ENCODE results near the gene SPINK14. TPM values are rescaled to one million over a fixed set of nuclear protein-coding genes. Genes with fewer than 3 reads are reported as not detected.

SPINK14 gene
- total RNA-seq, 2 experiments from 2014 or later, result not detected

GRCh38 chr5:148205044-148205806 lies 36.9 kb downstream of the SPINK14 start:
- H3K4me1 ChIP-seq (ENCODE audit: insufficient read depth, low read length, poor library complexity, severe bottlenecking), result no peaks in the 10 kb centered on the region
- H3K79me2 ChIP-seq (ENCODE audit: insufficient read depth, low read depth, low read length), result no peaks in the 10 kb centered on the region
- intact Hi-C loops (cut with micrococcal nuclease; ENCODE audit: unreplicated experiment), result no loop called here
- no peak overlapping the region for H2AFZ ChIP-seq (ENCODE audit: low read length)
- TF ChIP-seq CTCF (conservative IDR thresholded peaks at IDR 0.05; ENCODE audit: low read length) (no peak), EZH2phosphoT487 (IDR thresholded peaks at IDR 0.05; ENCODE audit: borderline replicate concordance, low read depth, low read length) (no peak)
- no peak overlapping the region for H3K27ac ChIP-seq (ENCODE audit: low read depth, low read length, poor library complexity, severe bottlenecking)
- no peaks in the 10 kb centered on the region for H3K9me3 ChIP-seq (ENCODE audit: low read length)
- no peaks in the 10 kb centered on the region for H3K36me3 ChIP-seq (ENCODE audit: insufficient read depth, low read length)
- H3K9me2 ChIP-seq (ENCODE audit: insufficient read depth, low read length), result no peaks in the 10 kb centered on the region
- no peak overlapping the region for H3K4me2 ChIP-seq (ENCODE audit: low read length)
- no peak for DNase-seq (ENCODE audit: low spot score)
- no peaks in the 10 kb centered on the region for H4K20me1 ChIP-seq (ENCODE audit: insufficient read depth, low read length)
- no TSS peak for BruUV-seq (replicated peaks)
- CTCF ChIA-PET (ENCODE audit: unreplicated experiment), result no interaction called here
- no peak overlapping the region for H3K4me3 ChIP-seq (ENCODE audit: low read depth, low read length, poor library complexity, severe bottlenecking)
- POLR2A ChIA-PET, result no interaction called here

- BruUV-seq (replicated peaks), result no TSS peak
- ChIA-PET POLR2A (no interaction called here), CTCF (ENCODE audit: unreplicated experiment) (no interaction called here)
- Histone ChIP-seq H3K36me3 (ENCODE audit: insufficient read depth, low read length) (no peaks in the 10 kb centered on the region), H2AFZ (ENCODE audit: low read length) (no peak overlapping the region), H4K20me1 (ENCODE audit: insufficient read depth, low read length) (no peaks in the 10 kb centered on the region), H3K4me1 (ENCODE audit: insufficient read depth, low read length, poor library complexity, severe bottlenecking) (no peaks in the 10 kb centered on the region), H3K9me2 (ENCODE audit: insufficient read depth, low read length) (no peaks in the 10 kb centered on the region), H3K4me3 (ENCODE audit: low read depth, low read length, poor library complexity, severe bottlenecking) (no peak overlapping the region), H3K9me3 (ENCODE audit: low read length) (no peaks in the 10 kb centered on the region), H3K4me2 (ENCODE audit: low read length) (no peak overlapping the region), H3K27ac (ENCODE audit: low read depth, low read length, poor library complexity, severe bottlenecking) (no peak overlapping the region), H3K79me2 (ENCODE audit: insufficient read depth, low read depth, low read length) (no peaks in the 10 kb centered on the region)
- TF ChIP-seq CTCF (conservative IDR thresholded peaks at IDR 0.05; ENCODE audit: low read length) (no peak), EZH2phosphoT487 (IDR thresholded peaks at IDR 0.05; ENCODE audit: borderline replicate concordance, low read depth, low read length) (no peak)
- intact Hi-C loops (cut with micrococcal nuclease; ENCODE audit: unreplicated experiment), result no loop called here
- DNase-seq (ENCODE audit: low spot score), result no peak
These were observed 37.5 kb downstream of the SPINK14 start for GRCh38 chr5:148205865-148206264.

- no peaks in the 10 kb centered on the region for H3K36me3 ChIP-seq (ENCODE audit: insufficient read depth, low read length)
- H3K27ac ChIP-seq (ENCODE audit: low read depth, low read length, poor library complexity, severe bottlenecking), result no peak overlapping the region
- H3K9me2 ChIP-seq (ENCODE audit: insufficient read depth, low read length), result no peaks in the 10 kb centered on the region
- BruUV-seq (replicated peaks), result no TSS peak
- CTCF ChIA-PET (ENCODE audit: unreplicated experiment), result no interaction called here
- no peaks in the 10 kb centered on the region for H3K79me2 ChIP-seq (ENCODE audit: insufficient read depth, low read depth, low read length)
- H2AFZ ChIP-seq (ENCODE audit: low read length), result no peak overlapping the region
- no peak for TF ChIP-seq EZH2phosphoT487 (IDR thresholded peaks at IDR 0.05; ENCODE audit: borderline replicate concordance, low read depth, low read length)
- TF ChIP-seq CTCF (conservative IDR thresholded peaks at IDR 0.05; ENCODE audit: low read length), result no peak
- no peaks in the 10 kb centered on the region for H4K20me1 ChIP-seq (ENCODE audit: insufficient read depth, low read length)
- no peak overlapping the region for H3K4me2 ChIP-seq (ENCODE audit: low read length)
- DNase-seq (ENCODE audit: low spot score), result no peak
- H3K4me3 ChIP-seq (ENCODE audit: low read depth, low read length, poor library complexity, severe bottlenecking), result no peak overlapping the region
- no peaks in the 10 kb centered on the region for H3K9me3 ChIP-seq (ENCODE audit: low read length)
- H3K4me1 ChIP-seq (ENCODE audit: insufficient read depth, low read length, poor library complexity, severe bottlenecking), result no peaks in the 10 kb centered on the region
- intact Hi-C loops (cut with micrococcal nuclease; ENCODE audit: unreplicated experiment), result no loop called here
- POLR2A ChIA-PET, result no interaction called here
These were observed 38.3 kb downstream of the SPINK14 start for GRCh38 chr5:148206620-148207019.
